Measurements from ENCODE around the gene MXRA7.

- no peak for TF ChIP-seq EZH2phosphoT487 (IDR thresholded peaks at IDR 0.05; ENCODE audit: borderline replicate concordance, low read depth, low read length)
- no peak for TF ChIP-seq CTCF (conservative IDR thresholded peaks at IDR 0.05; ENCODE audit: low read length)
Measured at GRCh38 chr17:76650504-76650903, 60.3 kb downstream of the MXRA7 start.

Data from OCI-LY7 (cell line).